Measurements from ENCODE around the gene OR52N4. TPM values are rescaled to one million over a fixed set of nuclear protein-coding genes. Genes with fewer than 3 reads are reported as not detected.

Gene OR52N4
- total RNA-seq, 6 experiments from 2014 or later: not detected

DNA sequence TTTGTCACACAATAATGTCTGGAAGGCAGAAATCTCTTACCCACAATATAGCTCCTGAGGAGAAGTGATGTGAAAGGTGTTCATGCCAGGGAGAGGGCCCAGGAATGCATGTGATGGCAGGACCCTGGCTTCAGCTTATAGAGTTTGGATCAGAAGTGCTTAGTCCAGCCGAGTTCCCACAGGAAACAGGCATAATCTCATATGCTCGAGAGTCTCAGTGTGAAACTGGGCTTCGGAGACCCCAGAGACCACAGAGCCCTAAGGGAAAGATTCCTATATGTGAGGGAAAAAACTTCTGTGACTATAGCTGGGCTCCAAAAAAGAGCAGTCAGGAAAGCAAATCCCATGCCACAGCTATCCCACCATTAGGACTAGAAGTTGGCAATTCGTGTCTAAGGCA is 29.2 kb downstream of the OR52N4 start, which contains the start of gene OR52N5:
Gene OR52N5, minus strand, starts transcription at position 101 of the 400 bp plus-strand sequence. CDS start 4,721 bp downstream, outside the sequence.
- Mint-ChIP-seq H3K27me3 (ENCODE audit: insufficient read depth) (peaks cover 4% of the 10 kb centered on the region), H3K4me1 (ENCODE audit: low read depth) (no peaks in the 10 kb centered on the region), H3K9me3 (no peaks in the 10 kb centered on the region), H3K27ac (no peak within 1 kb of the TSS), H3K4me3 (no peak within 1 kb of the TSS), H3K36me3 (ENCODE audit: low read depth) (no peaks in the 10 kb centered on the region)
- no peak for DNase-seq
- TF ChIP-seq, protein P1, sequence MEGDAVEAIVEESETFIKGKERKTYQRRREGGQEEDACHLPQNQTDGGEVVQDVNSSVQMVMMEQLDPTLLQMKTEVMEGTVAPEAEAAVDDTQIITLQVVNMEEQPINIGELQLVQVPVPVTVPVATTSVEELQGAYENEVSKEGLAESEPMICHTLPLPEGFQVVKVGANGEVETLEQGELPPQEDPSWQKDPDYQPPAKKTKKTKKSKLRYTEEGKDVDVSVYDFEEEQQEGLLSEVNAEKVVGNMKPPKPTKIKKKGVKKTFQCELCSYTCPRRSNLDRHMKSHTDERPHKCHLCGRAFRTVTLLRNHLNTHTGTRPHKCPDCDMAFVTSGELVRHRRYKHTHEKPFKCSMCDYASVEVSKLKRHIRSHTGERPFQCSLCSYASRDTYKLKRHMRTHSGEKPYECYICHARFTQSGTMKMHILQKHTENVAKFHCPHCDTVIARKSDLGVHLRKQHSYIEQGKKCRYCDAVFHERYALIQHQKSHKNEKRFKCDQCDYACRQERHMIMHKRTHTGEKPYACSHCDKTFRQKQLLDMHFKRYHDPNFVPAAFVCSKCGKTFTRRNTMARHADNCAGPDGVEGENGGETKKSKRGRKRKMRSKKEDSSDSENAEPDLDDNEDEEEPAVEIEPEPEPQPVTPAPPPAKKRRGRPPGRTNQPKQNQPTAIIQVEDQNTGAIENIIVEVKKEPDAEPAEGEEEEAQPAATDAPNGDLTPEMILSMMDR (IDR thresholded peaks at IDR 0.05): no peak

DNA sequence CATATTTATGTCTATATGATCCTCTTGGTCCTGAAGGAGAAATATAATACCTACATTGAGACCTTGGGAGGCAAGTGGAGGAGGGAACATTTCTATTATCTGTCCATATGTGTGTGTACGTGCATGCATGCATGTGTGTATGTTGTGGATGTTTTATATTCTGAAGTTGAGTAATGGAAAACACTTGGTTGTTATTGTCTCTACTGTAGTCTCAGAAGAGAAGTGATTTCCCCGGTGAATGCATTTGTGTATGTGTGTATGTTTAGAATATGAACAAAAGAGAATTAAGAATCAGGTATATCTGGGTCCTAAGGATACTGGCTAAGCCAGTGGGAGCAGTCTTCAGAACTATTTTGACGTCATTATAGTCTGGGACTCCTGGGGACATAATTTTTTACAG is 37.1 kb downstream of the OR52N4 start, which contains the start of gene OR52N1:
Gene OR52N1, minus strand, starts transcription at position 101 of the 400 bp plus-strand sequence. CDS start 2,449 bp downstream, outside the sequence.
- TF ChIP-seq, protein P1 (IDR thresholded peaks at IDR 0.05): no peak
- Mint-ChIP-seq H3K4me3 (no peak within 1 kb of the TSS), H3K27ac (no peak within 1 kb of the TSS), H3K9me3 (no peaks in the 10 kb centered on the region), H3K4me1 (ENCODE audit: low read depth) (no peaks in the 10 kb centered on the region), H3K36me3 (ENCODE audit: low read depth) (no peaks in the 10 kb centered on the region), H3K27me3 (ENCODE audit: insufficient read depth) (no peaks in the 10 kb centered on the region)
- no peak for DNase-seq

DNA sequence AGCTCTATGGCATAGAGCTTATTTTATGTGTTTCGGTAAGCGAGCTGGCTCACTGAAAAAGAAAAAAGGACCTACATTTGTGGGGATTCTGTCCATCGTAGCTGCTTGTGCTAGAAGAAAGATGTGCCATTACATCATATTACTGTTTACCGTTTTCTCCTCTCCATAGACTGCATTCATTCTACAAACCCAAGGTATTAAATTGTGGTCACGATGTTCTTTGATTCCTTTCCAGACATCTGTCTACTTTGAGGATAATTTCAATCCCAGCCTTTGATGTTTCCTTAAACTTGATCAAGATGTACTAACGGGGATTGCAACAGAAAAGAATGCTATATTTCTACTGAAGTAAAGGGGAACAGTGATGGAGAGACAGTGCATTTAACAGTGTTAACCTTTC is 42.5 kb downstream of the OR52N4 start:
- H3K27me3 Mint-ChIP-seq (ENCODE audit: insufficient read depth): no peaks in the 10 kb centered on the region
- no peaks in the 10 kb centered on the region for H3K4me1 Mint-ChIP-seq (ENCODE audit: low read depth)
- no peaks in the 10 kb centered on the region for H3K36me3 Mint-ChIP-seq (ENCODE audit: low read depth)
- DNase-seq: no peak
- no peak overlapping the region for H3K4me3 Mint-ChIP-seq
- TF ChIP-seq, protein P1 (IDR thresholded peaks at IDR 0.05): no peak
- no peak overlapping the region for H3K27ac Mint-ChIP-seq
- no peaks in the 10 kb centered on the region for H3K9me3 Mint-ChIP-seq

DNA sequence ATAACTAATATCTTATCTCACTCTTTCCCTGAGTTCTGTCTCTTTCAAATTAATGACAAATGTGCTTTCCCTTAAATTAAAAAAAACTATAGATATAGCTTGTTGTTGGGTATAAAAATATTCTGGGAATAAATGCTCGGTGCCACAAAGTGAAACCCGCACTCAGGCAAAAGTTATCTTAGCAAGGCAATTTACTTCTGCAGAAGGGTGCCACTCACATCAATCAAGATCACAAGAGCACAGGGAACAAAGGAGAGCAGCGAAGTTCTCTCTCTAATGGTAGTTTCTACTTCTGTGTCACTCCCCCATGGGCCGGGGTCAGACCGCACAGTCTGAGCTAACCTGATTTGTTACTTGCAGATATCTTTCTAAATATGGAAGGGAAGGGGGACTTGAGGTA is 49.9 kb downstream of the OR52N4 start:
- H3K4me3 Mint-ChIP-seq: no peak overlapping the region
- no peaks in the 10 kb centered on the region; the same call in 1 of the 2 replicates for H3K9me3 Mint-ChIP-seq
- H3K27me3 Mint-ChIP-seq (ENCODE audit: insufficient read depth): peaks cover 25% of the 10 kb centered on the region
- DNase-seq: no peak
- no peak overlapping the region for H3K27ac Mint-ChIP-seq
- peaks cover 10% of the 10 kb centered on the region for H3K4me1 Mint-ChIP-seq (ENCODE audit: low read depth)
- H3K36me3 Mint-ChIP-seq (ENCODE audit: low read depth): no peaks in the 10 kb centered on the region
- TF ChIP-seq, protein P1 (IDR thresholded peaks at IDR 0.05): no peak

Other genes starting within 250 kb of the OR52N4 start
- gene UBQLN3, start 244.3 kb upstream of the OR52N4 start, total RNA-seq (2021; fragmentation: NEBNext Ultra II Directional; extraction: Animal tissue kit (Norgen Biotek cat#: 25700)): not detected
- gene UBQLNL, start 237.5 kb upstream of the OR52N4 start, total RNA-seq (2021; fragmentation: NEBNext Ultra II Directional; extraction: Animal tissue kit (Norgen Biotek cat#: 25700)): under 1 TPM in 5 of 6 experiments, not detected in 1; 0.07 to 0.17 (median 0.11) TPM
- gene OR52H1, start 205.7 kb upstream of the OR52N4 start, total RNA-seq (2021; fragmentation: NEBNext Ultra II Directional; extraction: Animal tissue kit (Norgen Biotek cat#: 25700)): not detected
- not detected for gene OR52B6, start 173.4 kb upstream of the OR52N4 start, total RNA-seq (2021; fragmentation: NEBNext Ultra II Directional; extraction: Animal tissue kit (Norgen Biotek cat#: 25700))
- 1 to 10 TPM; 4.0 to 9.0 (median 6.6) TPM for gene TRIM6, start 157.6 kb upstream of the OR52N4 start, total RNA-seq (2021; fragmentation: NEBNext Ultra II Directional; extraction: Animal tissue kit (Norgen Biotek cat#: 25700))
- 1 to 10 TPM; 3.8 to 6.9 (median 4.9) TPM for gene TRIM34, start 129.2 kb upstream of the OR52N4 start, total RNA-seq (2021; fragmentation: NEBNext Ultra II Directional; extraction: Animal tissue kit (Norgen Biotek cat#: 25700))
- gene TRIM5, start 69.2 kb upstream of the OR52N4 start, total RNA-seq (2021; fragmentation: NEBNext Ultra II Directional; extraction: Animal tissue kit (Norgen Biotek cat#: 25700)): 10 to 100 TPM; 35.7 to 49.4 (median 43.5) TPM
- gene TRIM22, start 64.5 kb upstream of the OR52N4 start, total RNA-seq (2021; fragmentation: NEBNext Ultra II Directional; extraction: Animal tissue kit (Norgen Biotek cat#: 25700)): 100 to 1,000 TPM in 5 of 6 experiments, 10 to 100 TPM in 1; 77.9 to 131 (median 118) TPM
- not detected for gene OR56B1, start 17.8 kb upstream of the OR52N4 start, total RNA-seq (2021; fragmentation: NEBNext Ultra II Directional; extraction: Animal tissue kit (Norgen Biotek cat#: 25700))
- gene OR52N5, start 29.1 kb downstream of the OR52N4 start, total RNA-seq (2021; fragmentation: NEBNext Ultra II Directional; extraction: Animal tissue kit (Norgen Biotek cat#: 25700)): not detected
- gene OR52N1, start 37.0 kb downstream of the OR52N4 start, total RNA-seq (2021; fragmentation: NEBNext Ultra II Directional; extraction: Animal tissue kit (Norgen Biotek cat#: 25700)): not detected
- gene OR52N2, start 54.7 kb downstream of the OR52N4 start, total RNA-seq (2021; fragmentation: NEBNext Ultra II Directional; extraction: Animal tissue kit (Norgen Biotek cat#: 25700)): not detected
- not detected for gene OR52E6, start 87.7 kb downstream of the OR52N4 start, total RNA-seq (2021; fragmentation: NEBNext Ultra II Directional; extraction: Animal tissue kit (Norgen Biotek cat#: 25700))
- not detected for gene OR52E8, start 103.4 kb downstream of the OR52N4 start, total RNA-seq (2021; fragmentation: NEBNext Ultra II Directional; extraction: Animal tissue kit (Norgen Biotek cat#: 25700))
- not detected for gene OR52E4, start 126.4 kb downstream of the OR52N4 start, total RNA-seq (2021; fragmentation: NEBNext Ultra II Directional; extraction: Animal tissue kit (Norgen Biotek cat#: 25700))
- gene OR52E5, start 139.0 kb downstream of the OR52N4 start, total RNA-seq (2021; fragmentation: NEBNext Ultra II Directional; extraction: Animal tissue kit (Norgen Biotek cat#: 25700)): not detected
- not detected for gene OR56A3, start 188.0 kb downstream of the OR52N4 start, total RNA-seq (2021; fragmentation: NEBNext Ultra II Directional; extraction: Animal tissue kit (Norgen Biotek cat#: 25700))
- gene OR56A5, start 214.3 kb downstream of the OR52N4 start, total RNA-seq (2021; fragmentation: NEBNext Ultra II Directional; extraction: Animal tissue kit (Norgen Biotek cat#: 25700)): not detected
- gene OR52L1, start 232.7 kb downstream of the OR52N4 start, total RNA-seq (2021; fragmentation: NEBNext Ultra II Directional; extraction: Animal tissue kit (Norgen Biotek cat#: 25700)): not detected